Dermis microvascular lymphatic vessel endothelial cell (primary cell): Measurements from ENCODE around the gene ZFP42. TPM values are rescaled to one million over a fixed set of nuclear protein-coding genes. Genes with fewer than 3 reads are reported as not detected.
"Not testable (repeated sequence)": the region's sequence is repeated elsewhere in the genome, so short reads cannot be mapped to it uniquely, and the experiment has no call there.

ENCODE experiments used
- DNase-seq, 2 donors: peaks; one replicate each; pipeline versions ENCODE4 v3.0.0 to v3.0.0-alpha.2; 2010; ENCODE audit warnings: low read depth in 2 of 2
- total RNA-seq: library from RNA; depleted of rRNA; stranded (reverse); fragments of >200 nt; gene quantifications from 2 replicates; pipeline ENCODE4 v1.2.1, GENCODE V29; 2014

ZFP42 gene
- total RNA-seq, 1 donor from 2014 or later: 0.13 TPM

DNA sequence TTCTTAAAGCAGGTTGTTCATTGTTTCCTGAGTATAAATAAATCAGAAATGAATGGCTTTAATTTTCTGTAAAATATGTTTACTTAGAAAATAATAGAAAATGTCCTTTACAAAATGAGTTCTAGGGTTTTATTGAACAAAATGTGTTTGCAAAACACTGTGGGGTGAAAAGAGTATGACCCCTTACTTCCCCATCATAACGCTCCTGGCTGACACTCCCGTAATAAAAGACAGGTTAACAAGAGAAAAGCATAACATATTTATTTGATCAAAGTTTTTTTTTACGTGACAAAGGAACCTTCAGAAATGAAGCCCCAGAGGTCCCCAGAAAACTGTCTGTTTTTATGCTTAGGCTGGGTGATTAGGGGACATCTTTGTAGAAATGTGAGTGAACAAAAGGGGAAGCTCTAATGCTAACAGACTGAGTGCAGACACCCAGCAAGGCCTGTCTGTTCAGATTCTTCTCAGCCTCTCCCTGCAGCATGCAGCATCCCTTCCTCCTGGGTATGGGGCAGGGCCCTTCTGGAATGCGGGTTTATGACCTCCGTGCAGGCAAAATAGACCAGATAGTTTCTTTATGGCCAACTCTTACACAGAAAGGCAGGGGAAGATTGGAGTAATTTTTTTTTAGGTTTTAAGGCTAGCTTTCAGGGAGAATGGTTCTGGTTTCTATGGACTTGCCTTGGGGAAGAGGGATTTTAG, 26.1 kb downstream of the ZFP42 start:
- no peak for DNase-seq

DNA sequence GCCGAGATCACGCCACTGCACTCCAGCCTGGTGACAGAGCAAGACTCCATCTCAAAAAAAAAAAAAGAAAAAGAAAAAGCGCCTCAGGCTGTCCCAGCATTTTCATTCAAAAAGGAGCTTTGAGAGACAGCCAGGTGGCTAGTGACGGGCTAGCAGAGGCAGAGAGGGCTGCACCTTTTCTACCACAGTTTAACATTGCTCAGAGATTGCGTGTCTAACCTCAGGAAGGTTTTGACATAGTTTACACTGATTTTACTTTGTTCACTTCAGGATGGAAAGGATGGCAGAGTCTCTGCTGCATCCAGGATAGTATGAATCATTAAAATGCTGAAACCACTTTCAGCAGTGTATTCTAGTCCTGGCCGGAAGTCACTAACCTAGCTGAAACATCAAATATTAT, 28.1 kb downstream of the ZFP42 start:
- DNase-seq: no peak

DNA sequence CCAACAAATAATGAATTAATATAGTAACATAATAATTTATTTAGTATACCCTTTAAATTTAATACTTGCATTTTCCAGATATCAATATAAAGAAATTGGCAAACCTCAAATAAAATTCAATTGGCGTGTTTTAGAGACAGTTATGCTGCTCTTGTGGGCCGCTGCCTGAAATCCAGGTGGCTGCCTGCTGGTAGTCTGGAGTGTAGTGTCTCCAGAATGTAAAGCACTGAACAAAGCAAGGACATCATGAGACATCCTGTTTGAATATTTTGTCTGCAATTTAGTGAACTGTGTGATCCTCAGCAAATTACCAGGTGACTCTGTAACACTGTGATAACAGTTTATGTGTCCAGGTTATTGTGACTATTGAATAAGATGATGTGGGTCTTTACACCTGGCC, 29.9 kb downstream of the ZFP42 start:
- no peak for DNase-seq

DNA sequence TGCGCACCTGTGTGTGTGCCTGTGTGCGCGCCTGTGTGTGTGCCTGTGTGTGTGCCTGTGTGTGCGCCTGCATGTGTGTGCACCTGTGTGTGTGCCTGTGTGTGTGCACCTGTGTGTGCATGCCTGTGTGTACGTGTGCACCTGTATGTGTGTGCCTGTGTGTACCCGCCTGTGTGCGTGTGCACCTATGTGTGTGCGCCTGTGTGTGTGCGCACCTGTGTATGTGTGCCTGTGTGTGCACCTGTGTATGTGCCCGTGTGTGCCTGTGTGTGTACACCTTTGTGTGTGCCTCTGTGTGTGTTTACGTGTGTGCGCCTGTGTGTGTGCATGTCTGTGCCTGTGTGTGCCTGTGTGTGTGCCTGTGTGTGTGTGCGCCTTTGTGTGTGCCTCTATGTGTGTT, 33.5 kb downstream of the ZFP42 start:
- DNase-seq: no peak

DNA sequence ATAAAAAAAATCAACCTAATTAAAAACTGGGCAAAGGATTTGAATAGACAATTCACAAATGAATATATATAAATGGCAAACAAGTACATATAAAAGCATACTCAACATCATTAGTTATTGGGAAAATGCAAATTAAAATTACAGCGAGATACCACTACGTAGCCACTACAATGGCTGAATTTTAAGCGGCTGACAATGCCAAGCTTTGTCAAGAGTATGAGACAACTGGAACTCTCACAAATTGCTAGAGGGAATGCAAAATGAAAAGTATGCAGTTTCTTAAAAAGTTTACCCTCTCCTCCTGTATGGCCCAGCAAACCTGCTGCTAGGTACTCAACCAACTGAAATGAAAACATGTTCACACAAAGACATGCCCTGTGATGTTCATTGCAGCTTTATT, 34.8 kb downstream of the ZFP42 start:
- no peak for DNase-seq

DNA sequence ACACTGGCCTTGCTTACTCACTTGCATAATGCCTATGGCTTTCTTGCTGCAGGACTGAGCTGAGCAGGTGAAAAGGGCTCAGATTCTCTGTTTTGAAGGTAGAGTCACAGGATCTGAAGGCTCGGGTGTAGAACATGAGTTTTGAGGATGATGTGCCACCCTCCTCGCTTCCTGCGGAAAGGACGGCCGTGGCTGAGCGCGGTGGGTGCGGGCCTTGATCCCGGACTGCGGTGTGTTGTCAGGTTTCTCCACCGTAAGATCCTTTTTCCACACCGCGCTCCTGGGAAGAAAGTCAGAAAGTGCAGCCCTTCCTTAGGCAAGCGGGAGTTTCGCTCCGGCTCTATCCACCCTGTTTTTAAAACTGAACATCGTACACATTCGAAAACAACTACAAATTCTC, 36.2 kb downstream of the ZFP42 start:
- no peak for DNase-seq

DNA sequence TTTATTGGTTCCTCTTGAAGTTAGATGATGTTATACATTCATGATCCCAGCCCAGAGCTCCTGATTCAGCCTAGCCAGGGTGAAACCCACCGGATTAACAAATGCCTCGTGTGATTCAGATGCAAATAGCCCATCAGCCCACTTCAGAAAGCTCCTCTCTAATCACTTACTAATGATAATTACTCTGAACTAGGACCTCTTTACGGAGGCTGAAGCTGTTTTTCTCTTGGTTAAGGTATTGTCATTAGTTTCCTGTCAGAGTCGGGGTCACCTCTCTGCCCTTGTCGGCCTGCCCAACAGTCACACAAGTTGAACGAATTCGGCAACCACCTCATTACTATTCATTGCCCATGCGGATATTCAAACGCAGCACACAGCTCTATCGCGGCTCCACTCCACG, 36.6 kb downstream of the ZFP42 start:
- no peak for DNase-seq

DNA sequence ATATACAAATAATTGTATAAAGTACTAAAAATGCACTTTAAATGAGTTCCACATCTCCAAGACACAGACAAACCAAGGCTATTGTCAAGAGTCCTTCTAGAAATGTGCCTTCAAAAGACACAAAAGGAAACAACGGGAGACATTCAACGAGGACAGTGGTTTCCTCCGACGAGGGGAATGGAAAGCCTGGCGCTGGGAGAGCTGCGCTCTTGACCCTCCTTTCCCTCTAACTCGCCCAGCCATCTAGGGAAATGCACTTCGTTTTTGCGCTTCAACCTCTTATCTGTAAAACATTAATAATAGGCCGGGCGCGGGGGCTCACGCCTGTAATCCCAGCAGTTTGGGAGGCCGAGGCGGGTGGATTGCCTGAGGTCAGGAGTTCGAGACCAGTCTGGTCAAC, 37.0 kb downstream of the ZFP42 start:
- DNase-seq: no peak

DNA sequence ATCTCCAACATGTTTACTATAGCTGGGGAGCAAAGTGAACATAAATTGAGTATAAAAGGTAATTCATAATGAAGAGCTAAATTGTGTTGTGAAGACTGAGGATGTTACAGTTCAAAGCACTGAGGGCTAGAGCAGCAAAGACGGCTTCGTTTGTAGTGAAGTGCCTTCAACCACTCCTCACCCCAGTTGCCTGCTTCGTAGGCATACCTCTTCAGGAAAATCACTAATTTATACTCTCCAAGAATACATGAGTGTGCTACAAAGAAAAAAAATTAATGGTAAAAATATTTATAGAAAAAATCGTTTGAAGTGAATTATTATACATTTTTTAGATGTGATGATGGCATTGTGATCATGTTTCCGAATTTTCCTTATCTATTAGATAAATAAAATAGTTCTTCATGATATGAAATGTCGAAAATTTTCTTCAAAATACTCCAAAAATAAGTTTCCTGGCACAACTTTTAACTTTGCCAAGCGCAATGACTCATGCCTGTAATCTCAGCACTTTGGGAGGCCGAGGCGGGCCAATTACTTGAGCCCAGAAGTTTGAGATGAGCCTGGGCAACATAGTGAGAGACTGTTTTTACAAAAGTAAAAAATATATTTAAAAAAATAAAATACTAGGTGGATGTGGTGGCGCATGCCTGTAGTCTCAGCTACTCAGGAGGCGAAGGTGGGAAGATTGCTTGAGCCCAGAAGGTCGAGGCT, 41.6 kb downstream of the ZFP42 start:
- DNase-seq: no peak

DNA sequence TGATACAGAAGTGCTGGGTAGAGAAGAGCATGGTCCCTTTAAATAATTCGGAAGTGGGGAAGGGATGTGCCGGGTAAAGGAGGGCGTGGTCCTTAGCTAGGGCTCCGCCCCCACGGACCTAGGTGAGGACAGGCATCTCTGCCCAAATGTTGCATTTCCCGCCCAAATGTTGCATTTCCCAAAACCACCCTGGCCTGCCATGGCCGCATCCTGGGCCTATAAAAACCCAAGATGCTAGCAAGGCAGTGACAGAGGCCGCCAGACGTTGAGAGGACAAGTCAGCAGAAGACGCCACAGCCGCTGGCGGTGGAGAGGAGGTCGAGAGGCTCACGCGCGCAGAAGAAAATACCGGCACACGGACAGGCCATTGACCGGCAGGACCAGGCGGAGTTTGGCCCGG, 46.1 kb downstream of the ZFP42 start:
- DNase-seq: no peak

DNA sequence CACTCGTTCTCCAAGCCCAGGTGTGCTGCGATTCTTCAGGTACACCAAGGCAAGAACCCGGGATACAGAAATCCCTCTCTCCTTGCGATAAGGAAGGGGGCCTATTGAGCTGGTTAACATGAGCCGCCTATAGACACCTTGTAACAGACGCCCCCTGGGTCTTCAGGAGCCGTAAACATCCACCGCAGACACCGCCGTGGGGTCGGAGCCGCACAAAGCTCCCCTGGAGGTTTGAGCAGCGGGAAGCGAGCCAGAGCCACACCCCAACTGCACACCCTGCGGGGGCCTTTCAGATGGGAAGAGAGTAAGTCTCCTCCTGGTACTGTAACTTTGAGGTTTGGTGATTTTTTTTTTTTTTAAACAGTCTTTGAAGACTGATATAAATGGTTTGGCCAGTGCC, 46.6 kb downstream of the ZFP42 start:
- no peak for DNase-seq

DNA sequence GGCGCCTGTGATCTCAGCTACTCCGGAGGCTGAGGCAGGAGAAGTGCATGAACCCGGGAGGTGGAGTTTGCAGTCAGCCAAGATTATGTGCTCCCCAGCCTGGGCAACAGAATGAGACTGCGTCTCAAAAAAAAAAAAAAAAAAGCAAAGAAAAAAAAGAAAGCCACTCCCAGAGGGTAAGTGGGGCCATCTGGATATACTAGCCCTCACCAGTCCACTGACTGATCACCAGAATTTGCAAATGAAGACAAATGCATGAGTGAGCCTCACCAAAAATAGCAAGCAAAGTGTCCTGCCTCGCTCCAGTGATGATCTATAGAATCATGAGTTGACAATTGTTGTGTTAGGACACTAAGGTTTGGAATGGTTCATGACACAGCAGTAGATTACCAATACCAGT, 47.6 kb downstream of the ZFP42 start:
- DNase-seq: no peak

DNA sequence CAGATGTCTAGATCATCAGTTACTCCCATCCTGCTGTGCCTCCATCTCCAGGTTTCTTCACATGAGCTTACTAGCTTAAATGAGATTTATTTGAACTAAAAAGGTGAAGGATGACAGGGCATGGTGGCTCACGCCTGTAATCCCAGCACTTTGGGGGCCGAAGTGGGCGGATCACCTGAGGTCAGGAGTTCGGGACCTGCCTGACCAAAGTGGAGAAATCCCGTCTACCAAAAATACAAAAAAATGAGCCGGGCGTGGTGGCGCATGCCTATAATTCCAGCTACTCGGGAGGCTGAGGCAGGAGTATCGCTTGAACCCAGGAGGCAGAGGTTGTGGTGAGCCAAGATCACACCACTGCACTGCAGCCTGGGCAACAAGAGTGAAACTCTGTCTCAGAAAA, 49.9 kb downstream of the ZFP42 start:
- not testable (repeated sequence) for DNase-seq

DNA sequence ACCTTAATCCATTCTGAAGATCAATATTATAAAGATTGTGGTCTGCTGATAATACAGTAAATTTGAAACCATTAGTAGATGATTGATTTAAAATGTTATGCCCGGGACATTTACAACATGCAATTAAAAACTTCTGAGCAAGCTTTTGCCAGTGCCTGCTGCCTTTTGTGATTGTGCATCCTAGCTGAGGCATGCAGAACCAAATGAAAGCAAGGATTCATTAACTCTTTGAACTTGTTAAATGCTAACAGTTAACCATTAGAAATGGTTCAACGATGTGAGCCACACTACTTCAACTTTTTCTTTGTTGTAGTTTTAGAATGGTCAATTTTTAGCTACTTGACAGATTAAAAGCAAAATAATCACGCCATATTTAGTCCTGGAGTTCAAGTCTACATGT, 51.1 kb downstream of the ZFP42 start:
- no peak for DNase-seq

DNA sequence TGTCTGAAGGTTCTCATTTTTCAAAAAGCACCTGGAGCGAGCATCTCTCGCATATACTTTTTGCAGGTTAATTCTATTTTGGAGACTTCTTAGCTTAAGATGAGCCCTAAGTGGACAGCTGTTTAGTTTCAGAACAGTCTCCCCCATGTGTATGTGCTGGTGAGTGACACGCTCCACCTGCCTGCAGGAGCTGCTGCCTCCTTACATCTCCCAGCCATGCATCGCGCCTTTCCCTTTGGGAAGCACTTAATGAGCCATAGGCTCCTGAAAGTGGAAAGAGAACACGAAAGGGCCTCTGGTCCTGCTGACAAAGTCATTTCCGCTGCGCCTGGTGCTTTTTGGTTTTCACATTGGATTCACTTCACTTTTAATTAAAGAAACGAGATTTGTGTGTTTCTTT, 57.7 kb downstream of the ZFP42 start:
- no peak for DNase-seq

Other genes starting within 250 kb of the ZFP42 start
- gene TRIML2, start 113.8 kb downstream of the ZFP42 start, total RNA-seq: 1.4 and 2.3 TPM in 2 replicates
- under 0.01 TPM in 2 replicates for gene TRIML1, start 143.7 kb downstream of the ZFP42 start, total RNA-seq